T47D (cell line): ENCODE measurements around the gene SOCS3.

Experiments used
- DNase-seq, 2 experiments: peaks; one replicate each; pipeline versions ENCODE4 v3.0.0 to v3.0.0-alpha.2; 2011 to 2012; ENCODE audit warnings: low read depth in 1 of 2, low spot score in 1 of 2
- JUND ChIP-seq: IDR thresholded peaks from 2 replicates; pipeline ENCODE4 v1.6.1; 2012; ENCODE audit warnings: low read depth
- in situ Hi-C: cut with HindIII; loops from 2 replicates; pipeline ENCODE4 v1.10.0; 2016; ENCODE audit warnings: low sequenced_read_pairs, low pct_unique_long_range_greater_than_20kb

SOCS3 gene, protein sequence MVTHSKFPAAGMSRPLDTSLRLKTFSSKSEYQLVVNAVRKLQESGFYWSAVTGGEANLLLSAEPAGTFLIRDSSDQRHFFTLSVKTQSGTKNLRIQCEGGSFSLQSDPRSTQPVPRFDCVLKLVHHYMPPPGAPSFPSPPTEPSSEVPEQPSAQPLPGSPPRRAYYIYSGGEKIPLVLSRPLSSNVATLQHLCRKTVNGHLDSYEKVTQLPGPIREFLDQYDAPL

DNA sequence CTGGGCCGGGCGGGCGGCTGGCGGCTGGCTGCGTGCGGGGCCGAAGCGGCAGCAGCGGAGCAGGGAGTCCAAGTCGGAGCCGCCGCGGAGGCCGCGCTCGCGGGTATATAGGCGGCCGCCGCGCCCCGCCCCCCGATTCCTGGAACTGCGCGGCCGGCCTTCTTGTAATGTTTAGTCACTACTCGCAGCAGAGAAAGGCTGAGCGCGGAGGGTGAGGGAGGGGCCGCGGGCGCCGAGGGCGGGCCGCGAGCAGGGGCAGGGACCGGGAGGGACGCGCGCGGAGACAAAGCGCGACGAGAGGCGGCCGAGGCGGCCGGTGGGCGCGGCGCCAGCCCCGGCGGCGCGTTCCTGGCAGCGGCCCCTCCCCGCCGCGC lies at the start of gene SOCS3:
Gene SOCS3 (minus strand): TSS at position 81 of the 374 bp plus-strand sequence. CDS start 982 bp downstream, outside the sequence.
- DNase-seq = peak; percentile 98 to 99
- in situ Hi-C loops = no loop called here
- no peak for TF ChIP-seq JUND

DNA sequence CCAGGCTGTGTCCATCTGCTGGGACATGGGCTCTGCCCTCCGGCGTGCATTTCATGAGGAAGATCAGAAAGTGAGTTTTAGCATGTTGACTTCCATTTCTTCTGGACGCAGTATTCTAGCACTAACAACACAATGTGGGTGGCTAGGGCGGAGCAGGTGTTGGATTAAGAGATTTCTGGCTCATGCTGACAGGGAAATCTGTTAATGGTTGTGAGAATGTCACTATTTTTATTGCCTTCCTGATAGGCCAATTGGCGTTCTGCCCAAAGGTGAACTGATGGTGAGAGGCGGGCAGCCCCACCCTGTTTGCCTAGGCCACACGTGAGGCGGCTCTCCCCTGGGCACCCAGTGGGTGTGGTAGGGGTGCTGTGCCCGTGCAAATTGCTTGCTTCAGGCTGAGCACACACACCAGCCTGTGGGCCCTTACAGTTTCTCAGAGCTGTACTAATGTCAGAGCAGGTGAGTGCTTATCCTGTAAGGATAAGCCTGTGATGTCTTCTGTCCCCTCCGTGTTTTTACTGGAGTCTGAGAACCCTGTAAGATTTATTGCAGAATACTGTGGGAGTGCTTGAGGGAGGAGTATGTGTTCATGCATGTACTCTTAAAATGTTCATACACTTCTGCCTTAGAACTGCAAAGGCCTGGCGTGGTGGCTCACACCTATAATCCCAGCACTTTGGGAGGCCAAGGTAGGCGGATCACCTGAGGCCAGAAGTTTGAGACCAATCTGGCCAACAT lies 49.5 kb upstream of the SOCS3 start:
- DNase-seq = no peak
- in situ Hi-C loops = no loop called here
- no peak for TF ChIP-seq JUND

DNA sequence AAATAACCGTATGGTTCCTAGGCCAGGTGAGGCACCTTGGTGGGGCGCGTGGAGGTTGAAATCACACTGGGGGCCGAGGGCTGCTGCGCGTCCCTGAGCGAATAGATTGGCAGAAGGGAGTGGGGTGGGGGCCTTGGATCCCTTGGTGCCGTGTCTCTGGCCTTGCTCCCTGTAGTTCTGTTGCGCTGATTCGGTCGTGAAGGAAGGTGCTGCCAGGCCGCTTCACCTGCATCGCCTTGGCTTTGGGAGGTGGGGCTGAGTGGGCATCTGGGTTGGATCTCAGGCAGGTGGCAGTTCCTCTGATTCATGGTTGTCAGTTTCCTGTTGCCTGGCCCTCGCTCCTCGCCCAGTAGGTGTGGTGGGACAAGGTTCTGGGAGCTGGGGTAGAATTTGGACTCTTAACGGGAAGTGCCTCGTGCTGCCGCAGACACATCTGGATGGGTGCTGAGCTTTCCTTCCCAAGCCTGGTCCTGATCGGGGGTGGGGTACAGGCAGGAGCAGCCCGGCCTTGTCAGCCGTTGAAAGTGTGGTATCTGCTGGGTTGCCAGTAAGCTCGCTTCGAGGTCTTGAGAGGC lies 48.7 kb upstream of the SOCS3 start:
- no peak for TF ChIP-seq JUND

DNA sequence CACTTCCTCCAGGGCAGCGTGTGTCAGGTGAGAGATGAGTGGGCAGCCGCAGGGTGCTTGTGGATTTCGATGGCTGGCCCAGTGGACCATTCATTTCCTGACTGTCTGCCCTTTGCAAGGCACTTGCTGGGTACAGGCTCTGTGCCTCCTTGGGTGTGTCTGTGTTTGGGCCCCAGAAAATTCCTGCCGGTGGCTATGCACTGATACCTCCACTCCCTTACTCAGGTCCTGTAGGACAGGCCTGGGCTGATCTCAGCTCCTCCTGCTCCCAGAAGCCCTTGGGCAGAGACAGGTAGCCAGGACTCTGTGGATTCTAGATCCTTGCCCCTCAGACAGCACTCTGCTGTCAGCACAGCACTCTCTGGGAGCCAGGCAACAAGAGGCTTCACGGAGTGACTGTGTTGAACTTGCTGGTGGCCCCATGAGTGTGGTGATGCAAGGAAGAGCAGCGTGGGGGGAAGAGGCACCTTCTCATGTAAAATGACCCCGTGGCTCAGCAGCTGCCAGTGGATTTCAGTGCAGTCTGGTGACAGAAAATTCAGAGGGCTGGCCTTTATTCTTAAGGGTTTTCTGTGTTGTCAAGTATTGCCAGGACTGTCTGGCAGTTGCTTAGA lies 47.6 kb upstream of the SOCS3 start:
- TF ChIP-seq JUND = no peak
- in situ Hi-C loops = no loop called here
- no peak for DNase-seq

More for the DNA sequence above, 48.7 kb upstream of the SOCS3 start:
- in situ Hi-C loops = no loop called here
- no peak for DNase-seq

DNA sequence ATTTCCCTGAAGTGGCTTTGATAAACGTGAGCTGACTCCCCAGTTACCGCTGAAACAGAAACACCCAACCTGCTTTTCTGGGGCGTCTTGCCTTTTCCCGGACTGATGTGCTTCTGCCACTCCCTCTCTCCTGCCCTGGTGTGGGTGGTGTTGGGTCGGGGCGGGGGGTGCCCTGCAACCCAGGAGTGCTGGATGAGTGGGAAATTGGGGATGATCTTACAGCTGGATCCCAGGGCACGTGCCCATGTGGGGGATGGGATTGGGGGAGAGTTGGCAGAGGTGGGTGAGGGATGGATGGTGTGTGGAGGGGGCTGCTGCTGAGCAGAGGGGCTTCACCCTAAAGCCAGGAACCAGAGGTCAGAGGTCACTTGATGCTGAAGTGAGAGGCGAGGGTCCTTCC lies 47.0 kb upstream of the SOCS3 start:
- in situ Hi-C loops = no loop called here
- TF ChIP-seq JUND = no peak

DNA sequence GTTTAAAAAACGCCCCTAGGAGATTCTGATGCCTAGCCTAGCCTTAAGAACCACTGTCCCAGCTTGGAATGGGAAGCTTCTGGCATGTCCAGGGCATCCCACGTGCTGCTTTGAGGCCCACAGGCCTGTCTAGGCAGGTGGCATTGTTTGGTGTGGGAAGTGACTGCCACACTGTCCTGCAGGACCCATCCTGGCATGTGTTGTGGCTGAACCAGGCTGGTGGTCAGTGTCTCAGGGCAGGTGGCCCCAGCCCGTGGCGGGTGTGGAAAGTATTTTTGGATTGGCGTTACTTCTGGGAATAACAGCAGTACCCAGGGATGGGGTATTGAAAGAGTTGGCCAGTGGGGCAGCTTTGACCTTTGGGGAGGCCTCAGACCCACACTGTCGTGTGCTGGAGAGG lies 46.5 kb upstream of the SOCS3 start:
- in situ Hi-C loops = no loop called here
- no peak for DNase-seq
- TF ChIP-seq JUND = no peak

More for the DNA sequence above, 47.0 kb upstream of the SOCS3 start:
- DNase-seq = no peak

DNA sequence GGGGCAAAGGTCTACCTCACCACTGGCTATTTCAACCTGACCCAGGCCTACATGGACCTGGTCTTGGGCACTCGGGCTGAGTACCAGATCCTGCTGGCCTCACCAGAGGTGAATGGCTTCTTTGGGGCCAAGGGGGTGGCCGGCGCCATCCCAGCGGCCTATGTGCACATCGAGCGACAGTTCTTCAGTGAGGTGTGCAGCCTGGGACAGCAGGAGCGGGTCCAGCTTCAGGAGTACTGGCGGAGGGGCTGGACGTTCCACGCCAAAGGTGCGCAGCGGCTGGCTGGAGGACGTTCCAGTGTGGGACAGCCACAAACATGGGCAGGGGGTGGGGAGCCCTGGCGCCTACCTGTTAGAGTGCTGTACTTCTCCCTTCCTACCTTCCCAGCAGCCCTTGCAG lies 43.9 kb upstream of the SOCS3 start:
- in situ Hi-C loops = no loop called here
- TF ChIP-seq JUND = no peak
- no peak for DNase-seq

DNA sequence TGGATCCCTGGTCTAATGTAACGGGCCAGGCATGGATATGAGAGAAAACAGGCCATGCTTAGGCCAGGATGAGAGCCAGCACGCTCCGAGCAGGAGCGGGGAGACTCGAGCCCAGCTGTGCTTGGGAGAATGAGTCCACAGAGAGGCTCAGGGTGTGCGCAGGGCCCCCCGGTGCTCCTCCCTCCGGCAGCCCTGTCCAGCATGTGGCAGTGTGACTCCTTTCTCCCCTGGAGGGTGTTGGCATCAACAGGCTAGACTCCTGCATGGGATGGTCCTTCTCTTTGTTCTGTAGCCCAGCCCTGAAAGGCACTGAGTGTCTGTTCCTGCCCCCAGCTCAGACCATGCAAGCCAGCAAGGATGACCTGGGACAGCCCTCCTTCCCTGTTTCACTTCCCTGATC lies 42.0 kb upstream of the SOCS3 start:
- DNase-seq = no peak
- in situ Hi-C loops = no loop called here
- TF ChIP-seq JUND = no peak

DNA sequence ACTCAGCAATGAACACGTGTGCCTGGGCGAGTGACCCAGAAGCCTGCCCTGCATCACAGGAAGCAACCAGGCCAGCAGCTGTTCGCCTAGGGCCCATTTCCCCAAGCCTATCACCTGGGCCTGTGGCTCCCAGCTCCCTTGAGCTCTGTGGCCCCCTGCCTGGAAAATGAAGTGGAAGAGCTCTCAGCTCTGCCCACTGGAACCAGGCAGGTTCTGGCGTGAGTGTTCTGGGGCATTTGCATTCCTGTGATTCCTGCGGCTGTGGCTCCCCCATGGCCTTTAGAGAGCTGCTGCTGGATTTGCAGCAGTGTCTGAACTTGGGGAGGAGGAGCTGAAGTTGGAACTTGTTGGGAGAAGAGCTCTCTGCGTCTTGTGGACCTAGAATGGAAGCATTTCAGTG lies 41.4 kb upstream of the SOCS3 start:
- in situ Hi-C loops = no loop called here
- TF ChIP-seq JUND = no peak
- no peak for DNase-seq

DNA sequence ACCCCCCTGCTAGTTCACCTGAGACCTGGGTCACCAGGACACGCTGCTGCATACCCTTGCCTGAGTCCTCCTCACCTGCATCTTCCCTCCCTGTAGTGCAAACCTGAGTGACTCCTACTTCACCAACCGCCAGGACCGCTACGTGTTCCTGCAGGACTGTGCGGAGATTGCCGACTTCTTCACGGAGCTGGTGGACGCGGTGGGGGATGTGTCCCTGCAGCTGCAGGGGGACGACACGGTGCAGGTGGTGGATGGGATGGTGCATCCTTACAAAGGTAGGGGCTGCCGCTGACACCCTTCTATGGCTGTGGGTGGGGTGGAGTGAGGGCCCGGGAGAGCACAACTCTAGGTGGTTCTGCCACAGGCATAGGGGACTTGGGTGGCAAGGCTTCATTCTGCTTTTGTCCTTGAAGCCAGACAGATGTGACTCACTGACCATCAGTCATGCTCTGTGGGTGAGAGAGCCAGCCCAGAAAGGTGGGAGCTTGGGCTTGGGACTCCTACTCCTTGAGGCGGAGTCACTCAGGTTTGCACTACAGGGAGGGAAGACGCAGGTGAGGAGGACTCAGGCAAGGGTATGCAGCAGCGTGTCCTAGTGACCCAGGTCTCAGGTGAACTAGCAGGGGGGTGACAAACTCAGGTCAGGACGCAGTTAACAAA lies 40.8 kb upstream of the SOCS3 start:
- no peak for TF ChIP-seq JUND
- in situ Hi-C loops = no loop called here
- DNase-seq = no peak

DNA sequence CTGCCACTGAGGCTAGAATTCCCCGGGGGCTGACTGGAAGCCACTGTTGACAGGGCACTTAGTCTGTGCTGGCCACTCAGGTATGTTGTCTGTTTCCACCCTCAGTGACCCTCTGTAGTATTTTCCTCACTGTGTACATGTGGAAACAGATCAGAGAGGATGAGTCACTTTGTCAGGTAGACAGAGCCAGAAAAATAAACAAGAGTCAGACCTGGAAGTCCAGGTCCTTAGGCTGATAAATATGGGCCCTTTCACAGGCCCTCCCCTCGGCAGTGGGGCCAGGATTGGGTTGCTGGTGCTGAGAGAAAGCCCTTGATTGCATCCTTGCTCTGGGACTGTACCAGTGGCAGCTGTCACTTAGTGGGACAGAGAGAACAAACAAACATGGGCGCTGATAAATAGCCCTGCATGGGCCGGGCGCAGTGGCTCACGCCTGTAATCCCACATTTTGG lies 39.8 kb upstream of the SOCS3 start:
- no peak for TF ChIP-seq JUND
- in situ Hi-C loops = no loop called here
- no peak for DNase-seq

DNA sequence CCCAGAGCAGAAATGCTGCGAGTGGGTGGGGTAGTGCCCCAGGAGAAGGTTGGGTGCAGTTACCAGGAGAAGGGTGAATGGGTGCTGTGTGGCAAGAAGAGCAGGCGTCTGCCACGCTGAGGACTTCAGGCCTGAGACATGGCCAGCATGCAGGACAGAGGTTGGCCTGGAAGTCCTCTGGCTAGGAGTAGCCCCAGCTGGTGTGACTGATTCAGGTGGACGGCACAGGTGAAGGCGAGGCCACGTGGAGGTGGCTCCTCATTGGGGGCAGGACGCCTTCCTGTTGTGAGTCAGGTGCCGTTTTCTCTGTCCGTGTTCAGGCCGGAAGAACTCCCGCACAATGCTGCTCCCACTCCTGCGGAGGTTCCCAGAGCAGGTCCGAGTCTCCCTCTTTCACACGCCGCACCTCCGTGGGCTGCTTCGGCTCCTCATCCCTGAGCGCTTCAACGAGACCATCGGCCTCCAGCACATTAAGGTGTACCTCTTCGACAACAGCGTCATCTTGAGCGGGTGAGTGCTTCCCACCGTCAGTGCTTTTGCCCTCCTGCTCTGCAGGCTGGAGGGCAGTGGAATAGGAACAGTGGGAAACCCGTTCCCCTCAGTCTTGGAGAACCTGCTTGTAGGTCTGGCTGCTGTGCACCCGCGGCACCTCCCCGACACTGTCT lies 39.3 kb upstream of the SOCS3 start:
- in situ Hi-C loops = no loop called here
- no peak for DNase-seq

More for the DNA sequence above, 39.3 kb upstream of the SOCS3 start:
- no peak for TF ChIP-seq JUND
